Esophagus muscularis mucosa (tissue), 3 donors: ENCODE measurements around the gene LSM10.

Experiments used
- EP300 ChIP-seq: sonication (generic); formaldehyde crosslinking; IDR thresholded peaks from one replicate; pipeline ENCODE4 v1.6.1; 2017; ENCODE audit warnings: antibody characterized with exemption
- TF ChIP-seq, protein P1 (sequence below), 3 experiments: fragments of 200-600 bp in 2 of 3; fragments of 450-650 bp in 1 of 3; sonication (generic) in 2 of 3; IDR thresholded peaks; one replicate each; pipeline ENCODE4 v1.5.1; 2017 to 2019; ENCODE audit warnings: antibody characterized with exemption in 3 of 3, mild to moderate bottlenecking in 2 of 3, moderate library complexity in 1 of 3

DNA sequence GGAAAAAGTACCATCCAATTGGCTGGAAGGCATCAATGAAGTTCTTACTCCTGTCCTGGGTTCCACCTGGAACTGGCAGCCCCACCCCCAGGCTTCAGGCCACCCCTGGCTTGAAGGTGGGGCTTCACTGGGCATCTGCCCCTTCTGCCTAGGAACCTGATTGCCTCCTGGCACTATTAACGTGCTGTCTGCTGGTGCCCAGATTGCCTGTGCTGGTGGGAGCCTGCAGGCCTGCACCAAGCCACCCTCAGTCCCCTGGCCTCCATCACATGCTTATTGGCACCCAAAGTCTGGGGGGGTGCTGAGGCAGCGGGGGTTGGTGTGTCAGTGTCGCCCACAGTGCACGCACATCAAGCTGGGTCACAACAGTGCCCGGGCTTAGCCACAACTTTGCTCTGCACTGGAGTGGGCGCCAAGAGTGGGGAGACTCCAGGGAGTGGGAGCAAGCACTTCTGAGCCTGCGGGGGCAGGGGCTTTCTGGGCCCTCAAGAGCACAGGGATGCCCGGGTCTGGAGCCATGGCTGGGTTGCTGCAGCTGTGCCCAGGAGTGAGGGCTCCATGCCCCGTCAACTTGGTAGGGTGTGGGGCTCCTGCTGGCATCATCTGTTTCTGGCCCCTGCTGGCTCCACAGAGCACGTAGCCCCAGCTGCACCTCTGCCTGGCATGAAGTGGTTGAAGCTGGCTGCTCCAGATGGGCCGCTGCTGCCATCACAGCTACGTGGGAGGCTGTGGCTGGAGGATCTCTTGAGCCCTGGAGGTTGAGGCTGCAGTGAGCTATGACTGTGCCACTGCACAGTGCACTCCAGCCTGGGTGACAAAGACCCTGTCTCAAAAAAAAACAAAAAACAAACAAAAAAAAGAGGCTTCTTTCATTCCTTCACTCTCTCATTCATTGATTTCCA, 4.1 kb upstream of the LSM10 start:
- TF ChIP-seq, protein P1, sequence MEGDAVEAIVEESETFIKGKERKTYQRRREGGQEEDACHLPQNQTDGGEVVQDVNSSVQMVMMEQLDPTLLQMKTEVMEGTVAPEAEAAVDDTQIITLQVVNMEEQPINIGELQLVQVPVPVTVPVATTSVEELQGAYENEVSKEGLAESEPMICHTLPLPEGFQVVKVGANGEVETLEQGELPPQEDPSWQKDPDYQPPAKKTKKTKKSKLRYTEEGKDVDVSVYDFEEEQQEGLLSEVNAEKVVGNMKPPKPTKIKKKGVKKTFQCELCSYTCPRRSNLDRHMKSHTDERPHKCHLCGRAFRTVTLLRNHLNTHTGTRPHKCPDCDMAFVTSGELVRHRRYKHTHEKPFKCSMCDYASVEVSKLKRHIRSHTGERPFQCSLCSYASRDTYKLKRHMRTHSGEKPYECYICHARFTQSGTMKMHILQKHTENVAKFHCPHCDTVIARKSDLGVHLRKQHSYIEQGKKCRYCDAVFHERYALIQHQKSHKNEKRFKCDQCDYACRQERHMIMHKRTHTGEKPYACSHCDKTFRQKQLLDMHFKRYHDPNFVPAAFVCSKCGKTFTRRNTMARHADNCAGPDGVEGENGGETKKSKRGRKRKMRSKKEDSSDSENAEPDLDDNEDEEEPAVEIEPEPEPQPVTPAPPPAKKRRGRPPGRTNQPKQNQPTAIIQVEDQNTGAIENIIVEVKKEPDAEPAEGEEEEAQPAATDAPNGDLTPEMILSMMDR (IDR thresholded peaks at IDR 0.05) = no peak
- no peak for TF ChIP-seq EP300
